A549 (cell line): Measurements from ENCODE around the gene PIP5K1A. TPM values are rescaled to one million over a fixed set of nuclear protein-coding genes. Genes with fewer than 3 reads are reported as not detected.

Experiments used
- ATAC-seq, 2 experiments: fragments of 200-7000 bp in 1 of 2; fragments of >200 bp in 1 of 2; cut with Nextera tagmentation in 1 of 2; cut with Tn5 transposase in 1 of 2; 3 replicates each; pipeline versions ENCODE4 v1.8.0 to v1.9.1; 2018 to 2020; ENCODE audit warnings: mild to moderate bottlenecking in 1 of 2, moderate library complexity in 1 of 2
- CTCF ChIA-PET: fragments of 300-600 bp; sonication (Branson Sonifier 250); formaldehyde crosslinking; extraction: SDS; loops from one replicate; lab custom pipeline; 2021; ENCODE audit warnings: antibody characterized with exemption, inconsistent platforms; lab: Yijun Ruan, JAX
- POLR2A ChIA-PET: fragments of 350-600 bp; formaldehyde crosslinking; extraction: SDS; loops from one replicate; lab custom pipeline; 2021; ENCODE audit warnings: antibody characterized with exemption, inconsistent platforms; lab: Yijun Ruan, JAX
- DNase-seq, 2 experiments: peaks; one replicate each; pipeline versions ENCODE4 v3.0.0 to v3.0.0-alpha.2; 2011 to 2016; ENCODE audit warnings: low read depth in 1 of 2, low spot score in 1 of 2
- FAIRE-seq: peaks from 2 replicates; lab custom pipeline; 2011; peaks lifted over from hg19 to GRCh38; lab: Jason Lieb, UNC
- H3K27ac ChIP-seq, 2 experiments: fragments of >200 bp; sonication (Bioruptor Twin); formaldehyde crosslinking; 3 replicates each; pipeline ENCODE4 v1.5.1; 2016 to 2017
- H3K4me1 ChIP-seq: fragments of >200 bp; sonication (Bioruptor Twin); formaldehyde crosslinking; 3 replicates; pipeline ENCODE4 v1.6.1; 2016
- H3K4me2 ChIP-seq: fragments of >200 bp; sonication (Bioruptor Twin); formaldehyde crosslinking; 3 replicates; pipeline ENCODE4 v1.6.1; 2016
- H3K4me3 ChIP-seq: fragments of >200 bp; sonication (Bioruptor Twin); formaldehyde crosslinking; 3 replicates; pipeline ENCODE4 v1.5.1; 2016
- H3K9me3 ChIP-seq: fragments of >200 bp; sonication (Bioruptor Twin); formaldehyde crosslinking; 3 replicates; pipeline ENCODE4 v1.6.1; 2016
- BCL3 ChIP-seq: fragments of >200 bp; sonication (Bioruptor Twin); formaldehyde crosslinking; IDR thresholded peaks from 3 replicates; pipeline ENCODE4 v1.6.1; 2016
- CHD2 ChIP-seq: fragments of 150-350 bp; IDR thresholded peaks from 2 replicates; pipeline ENCODE4 v1.6.1; 2014; ENCODE audit warnings: low read length; ENCODE audit not compliant: partially characterized antibody
- CHD4 ChIP-seq: fragments of 200-600 bp; sonication (generic); IDR thresholded peaks from 2 replicates; pipeline ENCODE4 v1.6.1; 2016; ENCODE audit warnings: antibody characterized with exemption, mild to moderate bottlenecking, borderline replicate concordance
- CTCF ChIP-seq: fragments of >200 bp; sonication (Bioruptor Twin); formaldehyde crosslinking; IDR thresholded peaks from 3 replicates; pipeline ENCODE4 v1.5.1; 2016
- EHF ChIP-seq: fragments of 250-450 bp; sonication (Bioruptor Pico); IDR thresholded peaks from 2 replicates; pipeline ENCODE4 v1.5.0; 2020; ENCODE audit warnings: mild to moderate bottlenecking
- EP300 ChIP-seq, 2 experiments: fragments of >200 bp; sonication (Bioruptor Twin); formaldehyde crosslinking; IDR thresholded peaks; 2 replicates in 1 of 2; 3 replicates in 1 of 2; pipeline ENCODE4 v1.6.1; 2016 to 2017
- FOSB ChIP-seq: fragments of 250-450 bp; sonication (Bioruptor Pico); IDR thresholded peaks from 2 replicates; pipeline ENCODE4 v1.5.0; 2020; ENCODE audit warnings: mild to moderate bottlenecking, moderate library complexity
- FOXS1 ChIP-seq: fragments of 250-450 bp; sonication (Bioruptor Pico); IDR thresholded peaks from 2 replicates; pipeline ENCODE4 v1.5.0; 2020; ENCODE audit warnings: mild to moderate bottlenecking, moderate library complexity
- HMGXB4 ChIP-seq: fragments of 250-450 bp; sonication (Bioruptor Pico); IDR thresholded peaks from 2 replicates; pipeline ENCODE4 v1.5.0; 2021; ENCODE audit warnings: mild to moderate bottlenecking, moderate library complexity, borderline replicate concordance
- JUNB ChIP-seq: fragments of >200 bp; sonication (Bioruptor Twin); formaldehyde crosslinking; IDR thresholded peaks from 2 replicates; pipeline ENCODE4 v1.6.1; 2016
- KDM1A ChIP-seq: fragments of 200-600 bp; sonication (generic); IDR thresholded peaks from 2 replicates; pipeline ENCODE4 v1.6.1; 2016; ENCODE audit warnings: low read depth, mild to moderate bottlenecking
- KDM5A ChIP-seq: fragments of 200-600 bp; sonication (generic); IDR thresholded peaks from 2 replicates; pipeline ENCODE4 v1.6.1; 2016; ENCODE audit warnings: antibody characterized with exemption, mild to moderate bottlenecking
- MYC ChIP-seq: IDR thresholded peaks from 2 replicates; pipeline ENCODE4 v1.6.1; 2012; ENCODE audit warnings: mild to moderate bottlenecking, inconsistent platforms, low read length, improper control_type of control experiment, borderline replicate concordance
- NR3C1 ChIP-seq: fragments of >200 bp; sonication (Bioruptor Twin); formaldehyde crosslinking; IDR thresholded peaks from 3 replicates; pipeline ENCODE4 v1.6.1; 2017
- PHF8 ChIP-seq: fragments of 200-600 bp; sonication (generic); IDR thresholded peaks from 2 replicates; pipeline ENCODE4 v1.6.1; 2016; ENCODE audit warnings: low read depth, mild to moderate bottlenecking, antibody characterized with exemption, moderate library complexity, borderline replicate concordance
- RARB ChIP-seq: fragments of 250-450 bp; sonication (Bioruptor Pico); IDR thresholded peaks from 2 replicates; pipeline ENCODE4 v1.8.0; 2021; ENCODE audit warnings: mild to moderate bottlenecking, moderate library complexity
- REST ChIP-seq: fragments of 200-600 bp; sonication (generic); IDR thresholded peaks from 2 replicates; pipeline ENCODE4 v1.6.1; 2016; ENCODE audit warnings: antibody characterized with exemption, mild to moderate bottlenecking, moderate library complexity
- RFX5 ChIP-seq: fragments of 450-650 bp; IDR thresholded peaks from 2 replicates; pipeline ENCODE4 v1.7.1; 2014; ENCODE audit warnings: antibody characterized with exemption, mild to moderate bottlenecking, moderate library complexity
- RNF2 ChIP-seq: fragments of 200-600 bp; sonication (generic); IDR thresholded peaks from 2 replicates; pipeline ENCODE4 v1.6.1; 2016; ENCODE audit warnings: low read depth, mild to moderate bottlenecking, antibody characterized with exemption, moderate library complexity, borderline replicate concordance
- SREBF2 ChIP-seq: fragments of 450-650 bp; IDR thresholded peaks from 2 replicates; pipeline ENCODE4 v1.6.1; 2014; ENCODE audit warnings: mild to moderate bottlenecking, moderate library complexity
- TFCP2L1 ChIP-seq: fragments of 250-450 bp; sonication (Bioruptor Pico); IDR thresholded peaks from 2 replicates; pipeline ENCODE4 v1.5.0; 2021; ENCODE audit warnings: mild to moderate bottlenecking
- ZC3H11A ChIP-seq: fragments of 450-650 bp; IDR thresholded peaks from 2 replicates; pipeline ENCODE4 v1.6.1; 2014; ENCODE audit warnings: antibody characterized with exemption, mild to moderate bottlenecking
- ZFP36 ChIP-seq: fragments of 450-650 bp; IDR thresholded peaks from 2 replicates; pipeline ENCODE4 v1.6.1; 2014; ENCODE audit warnings: borderline replicate concordance; ENCODE audit not compliant: partially characterized antibody
- ZNF302 ChIP-seq: fragments of 250-450 bp; sonication (Bioruptor Pico); IDR thresholded peaks from 2 replicates; pipeline ENCODE4 v1.9.0; 2021; ENCODE audit warnings: inconsistent platforms, mild to moderate bottlenecking, moderate library complexity
- ZSCAN20 ChIP-seq: fragments of 250-450 bp; sonication (Bioruptor Pico); IDR thresholded peaks from 2 replicates; pipeline ENCODE4 v1.8.0; 2022; ENCODE audit warnings: mild to moderate bottlenecking, moderate library complexity
- WGBS: methylation state at CpG from one replicate; pipeline ENCODE4 v1.1.6; 2017; ENCODE audit errors: missing lambda C conversion rate; 5-methylcytosine and 5-hydroxymethylcytosine counted together
- polyA plus RNA-seq, 4 experiments: library from polyadenylated mRNA; depleted of rRNA in 3 of 4; stranded (reverse); fragments of >200 nt; fragmentation: RNase III in 1 of 4; extraction: RNeasy Plus Mini Kit Qiagen cat#74134 plus additional on column Dnase treatment in 1 of 4; gene quantifications; 2 replicates in 3 of 4; 3 replicates in 1 of 4; pipeline ENCODE4 v1.2.3, GENCODE V29; 2011 to 2017

PIP5K1A gene
- polyA plus RNA-seq, 2 of the 4 experiments (the other 2 are of a cell fraction) = 50.0 to 129 TPM

- no peak for DNase-seq
- Histone ChIP-seq H3K4me3 (no peak overlapping the region), H3K4me2 (no peak overlapping the region)
- TF ChIP-seq JUNB (no peak), NR3C1 (no peak), EHF (CRISPR knock-in tag) (no peak), SREBF2 (no peak), CHD2 (no peak)
- TF ChIP-seq, all 56 proteins: peak for 0
- H3K9me3 ChIP-seq = no peaks in the 10 kb centered on the region
- 75% methylated on average over 7 of the region's 7 CpGs for WGBS
- no peak for ATAC-seq
- H3K4me1 ChIP-seq = peaks cover 22% of the 10 kb centered on the region
- no peak overlapping the region for H3K27ac ChIP-seq
- CTCF ChIA-PET = interaction anchor here (0.6 to 1.3 kb wide), 5 partner anchors 13 to 148 kb away, joined by 3 to 6 read pairs (median 3); no protein-coding TSS in a partner anchor
- no peak for FAIRE-seq
- POLR2A ChIA-PET = no interaction called here
Observed at GRCh38 chr1:151192047-151192446, 6.3 kb upstream of the PIP5K1A start.

- Histone ChIP-seq H3K4me2 (no peak overlapping the region), H3K4me1 (peaks cover 31% of the 10 kb centered on the region), H3K4me3 (no peak overlapping the region), H3K9me3 (no peaks in the 10 kb centered on the region), H3K27ac (no peak overlapping the region; a peak in 1 of 6 replicates)
- POLR2A ChIA-PET = no interaction called here
- FAIRE-seq (no peak), ATAC-seq (no peak), DNase-seq (no peak)
- TF ChIP-seq CHD4 (peak; percentile 35; the same call in 1 of the 2 replicates), RFX5 (no peak), HMGXB4 (CRISPR knock-in tag) (no peak), ZNF302 (CRISPR knock-in tag) (no peak), KDM1A (0 out of 2 replicates have a peak, but pooled peaks have one; percentile 59)
- CTCF ChIA-PET = interaction anchor here (0.6 to 3.0 kb wide), 4 partner anchors 59 to 147 kb away, joined by 3 to 18 read pairs (median 5); partner anchors contain the start of gene PSMD4
- 78% methylated on average over 6 of the region's 6 CpGs for WGBS
Observed at GRCh38 chr1:151193304-151193703, 5.0 kb upstream of the PIP5K1A start.

- ATAC-seq = no peak
- ChIA-PET CTCF (interaction anchor here (1.0 to 3.0 kb wide), 3 partner anchors 11 to 62 kb away, joined by 5 to 18 read pairs (median 5); partner anchors contain the start of gene PSMD4), POLR2A (interaction anchor here (0.7 to 1.1 kb wide), 2 partner anchors 10 to 88 kb away, joined by 3 read pairs; no protein-coding TSS in a partner anchor)
- peak in 1 of 2 experiments; percentile 44 for DNase-seq
- peaks cover 25% of the 10 kb centered on the region for H3K4me1 ChIP-seq
- H3K27ac ChIP-seq = peak overlapping the region; percentile 93 to 95; a peak in 4 of 6 replicates
- no peak for FAIRE-seq
- TF ChIP-seq FOSB (CRISPR knock-in tag) (no peak), ZSCAN20 (no peak), ZFP36 (no peak), PHF8 (no peak), REST (no peak), EP300 (IDR thresholded peaks at IDR 0.05) (no peak), BCL3 (no peak), SREBF2 (no peak), RNF2 (no peak), KDM5A (no peak), MYC (no peak), RARB (CRISPR knock-in tag) (no peak), TFCP2L1 (CRISPR knock-in tag) (no peak), ZC3H11A (no peak), CTCF (no peak), FOXS1 (no peak)
- H3K4me3 ChIP-seq = peak overlapping the region; percentile 45; the same call in 1 of the 3 replicates
- no peaks in the 10 kb centered on the region for H3K9me3 ChIP-seq
- 78% methylated on average over 1 of the region's 1 CpG for WGBS
- peak overlapping the region; percentile 82 for H3K4me2 ChIP-seq
Observed at GRCh38 chr1:151193856-151194255, 4.5 kb upstream of the PIP5K1A start.
